AG04450 (cell line): ENCODE results near the gene GAP43. TPM values are rescaled to one million over a fixed set of nuclear protein-coding genes. Genes with fewer than 3 reads are reported as not detected.

ENCODE experiments used
- CTCF ChIA-PET: fragments of 300-600, 350-600 bp; formaldehyde crosslinking; extraction: SDS; loops from one replicate; lab custom pipeline; 2022; ENCODE audit warnings: antibody characterized with exemption, inconsistent platforms; lab: Charles Lee
- POLR2A ChIA-PET: fragments of 350-600 bp; formaldehyde crosslinking; extraction: SDS; loops from one replicate; lab custom pipeline; 2021; ENCODE audit warnings: antibody characterized with exemption, inconsistent platforms; lab: Yijun Ruan, JAX
- DNase-seq: peaks from one replicate; pipeline ENCODE4 v3.0.0-alpha.2; 2011; ENCODE audit warnings: low read depth, low spot score
- H3K27ac ChIP-seq: one replicate; pipeline ENCODE4 v1.5.1; 2012; ENCODE audit warnings: low read depth, low read length, control low read depth
- H3K27me3 ChIP-seq: one replicate; pipeline ENCODE4 v1.6.0; 2012; ENCODE audit warnings: low read length; ENCODE audit not compliant: control insufficient read depth, insufficient read depth
- H3K4me3 ChIP-seq: 2 replicates; pipeline ENCODE4 v1.5.1; 2011; ENCODE audit warnings: mild to moderate bottlenecking, low read depth, low read length, control low read depth
- H3K9me3 ChIP-seq: 2 replicates; pipeline ENCODE4 v1.5.1; 2012; ENCODE audit warnings: low read length; ENCODE audit not compliant: control insufficient read depth, insufficient read depth
- CTCF ChIP-seq: IDR thresholded peaks from 2 replicates; pipeline ENCODE4 v1.5.1; 2011; ENCODE audit warnings: low read depth, low read length, control low read depth, inconsistent platforms
- polyA plus RNA-seq: library from polyadenylated mRNA; depleted of rRNA; stranded (reverse); fragments of >200 nt; gene quantifications from 2 replicates; pipeline ENCODE4 v1.2.3, GENCODE V29; 2011

The GAP43 gene
- polyA plus RNA-seq, 1 experiment, result 1.3 TPM

- CTCF ChIA-PET, result interaction anchor here (0.5 to 4.3 kb wide), 3 partner anchors 57 to 480 kb away, joined by 3 to 23 read pairs (median 4); no protein-coding TSS in a partner anchor
- no peak for DNase-seq
- no peak overlapping the region for H3K27ac ChIP-seq
Observed at GRCh38 chr3:115697263-115698053, 74.1 kb downstream of the GAP43 start.

GRCh38 chr3:115698851-115699591 lies 75.7 kb downstream of the GAP43 start:
- no peak overlapping the region for H3K4me3 ChIP-seq
- no peak for DNase-seq
- ChIA-PET CTCF (interaction anchor here (2.1 to 4.3 kb wide), 2 partner anchors 116 to 481 kb away, joined by 6 to 23 read pairs; no protein-coding TSS in a partner anchor), POLR2A (interaction anchor here (1.1 to 1.2 kb wide), 2 partner anchors 85 to 90 kb away, joined by 3 to 6 read pairs; no protein-coding TSS in a partner anchor)
- H3K27me3 ChIP-seq, result no peaks in the 10 kb centered on the region
- no peaks in the 10 kb centered on the region for H3K9me3 ChIP-seq
- H3K27ac ChIP-seq, result no peak overlapping the region
- TF ChIP-seq CTCF, result no peak

More at GRCh38 chr3:115697263-115698053, 74.1 kb downstream of the GAP43 start:
- Histone ChIP-seq H3K9me3 (no peaks in the 10 kb centered on the region), H3K4me3 (no peak overlapping the region), H3K27me3 (no peaks in the 10 kb centered on the region)
- TF ChIP-seq CTCF, result no peak
- POLR2A ChIA-PET, result no interaction called here

GRCh38 chr3:115699706-115700105 lies 76.4 kb downstream of the GAP43 start:
- Histone ChIP-seq H3K27ac (no peak overlapping the region), H3K4me3 (no peak overlapping the region), H3K27me3 (no peaks in the 10 kb centered on the region), H3K9me3 (no peaks in the 10 kb centered on the region)
- CTCF ChIA-PET, result interaction anchor here (1.0 to 4.3 kb wide), 4 partner anchors 84 to 482 kb away, joined by 3 to 23 read pairs (median 4); no protein-coding TSS in a partner anchor
- DNase-seq, result no peak
- no peak for TF ChIP-seq CTCF
- POLR2A ChIA-PET, result interaction anchor here (1.1 to 1.2 kb wide), 2 partner anchors 84 to 89 kb away, joined by 3 to 6 read pairs; no protein-coding TSS in a partner anchor

GRCh38 chr3:115702598-115702997 lies 79.3 kb downstream of the GAP43 start:
- ChIA-PET CTCF (interaction anchor here (0.7 to 1.0 kb wide), 2 partner anchors 8 to 10 kb away, joined by 3 read pairs; no protein-coding TSS in a partner anchor), POLR2A (no interaction called here)
- TF ChIP-seq CTCF, result no peak

More at GRCh38 chr3:115702598-115702997, 79.3 kb downstream of the GAP43 start:
- no peak for DNase-seq
- no peaks in the 10 kb centered on the region for H3K9me3 ChIP-seq
- H3K27ac ChIP-seq, result no peak overlapping the region
- H3K27me3 ChIP-seq, result no peaks in the 10 kb centered on the region
- H3K4me3 ChIP-seq, result no peak overlapping the region
